NCI-H2171 treated with DMSO at 0.1 percent for 48 hours (cell line): ENCODE measurements around the gene MPST.

Experiments used
- DNase-seq: peaks from one replicate; lab custom pipeline; 2025; lab: John Stamatoyannopoulos, UW

The MPST gene

GRCh38 chr22:37001826-37002225 lies 17.7 kb upstream of the MPST start:
- DNase-seq: no peak

- DNase-seq: no peak
Observed at GRCh38 chr22:37002633-37003032, 16.9 kb upstream of the MPST start.

GRCh38 chr22:37007651-37008050 lies 11.9 kb upstream of the MPST start:
- DNase-seq: no peak

GRCh38 chr22:37008365-37008764 lies 11.2 kb upstream of the MPST start:
- no peak for DNase-seq

- DNase-seq: no peak
Observed at GRCh38 chr22:37009490-37009889, 10.1 kb upstream of the MPST start.

GRCh38 chr22:37010174-37010573 lies 9.4 kb upstream of the MPST start:
- DNase-seq: no peak

- no peak for DNase-seq
Observed at GRCh38 chr22:37010976-37011375, 8.6 kb upstream of the MPST start.

GRCh38 chr22:37011472-37011871 lies 8.1 kb upstream of the MPST start:
- no peak for DNase-seq

GRCh38 chr22:37012262-37012904 lies 7.2 kb upstream of the MPST start:
- DNase-seq: no peak

- DNase-seq: no peak
Observed at GRCh38 chr22:37012956-37013355, 6.6 kb upstream of the MPST start.

GRCh38 chr22:37014415-37014806 lies 5.1 kb upstream of the MPST start:
- DNase-seq: no peak

- DNase-seq: no peak
Observed at GRCh38 chr22:37014835-37015586, 4.5 kb upstream of the MPST start.

GRCh38 chr22:37015587-37015878 lies 4.0 kb upstream of the MPST start:
- no peak for DNase-seq

GRCh38 chr22:37016134-37016910 lies 3.2 kb upstream of the MPST start:
- no peak for DNase-seq

- no peak for DNase-seq
Observed at GRCh38 chr22:37017356-37017755, 2.2 kb upstream of the MPST start.

- DNase-seq: no peak
Observed at GRCh38 chr22:37018086-37018814, 1.3 kb upstream of the MPST start.

- DNase-seq: peak; percentile 47
Observed at GRCh38 chr22:37018815-37019308, 680 bp upstream of the MPST start.

GRCh38 chr22:37020192-37020479 lies 594 bp downstream of the MPST start:
- DNase-seq: peak; percentile 36

GRCh38 chr22:37021041-37021440 lies 1.5 kb downstream of the MPST start:
- no peak for DNase-seq

GRCh38 chr22:37021710-37022482 lies 2.4 kb downstream of the MPST start:
- no peak for DNase-seq

GRCh38 chr22:37022483-37023337 lies 3.2 kb downstream of the MPST start:
- DNase-seq: no peak
